HepG2 (cell line): ENCODE results near the gene SHISA9. TPM values are rescaled to one million over a fixed set of nuclear protein-coding genes. Genes with fewer than 3 reads are reported as not detected.

Experiments
- ATAC-seq: fragments of 200-7000 bp; cut with Tn5 transposase; 3 replicates; pipeline ENCODE4 v1.9.1; 2020; ENCODE audit warnings: mild to moderate bottlenecking, moderate library complexity
- BruUV-seq: library from RNA; stranded (reverse); fragments of 400-500 nt; replicated peaks from 2 replicates; lab custom pipeline; 2021; lab: Mats Ljungman, UMichigan
- CTCF ChIA-PET: fragments of 300-600 bp; formaldehyde crosslinking; extraction: SDS; loops from one replicate; lab custom pipeline; 2021; ENCODE audit warnings: low total read pairs, inconsistent platforms, low intra/inter-chr PET ratio; lab: Yijun Ruan, JAX
- POLR2A ChIA-PET: fragments of 350-600 bp; sonication (Branson Sonifier 250); formaldehyde crosslinking; loops from one replicate; lab custom pipeline; 2020; ENCODE audit warnings: antibody characterized with exemption, inconsistent platforms; lab: Yijun Ruan, JAX
- DNase-seq: peaks from one replicate; pipeline ENCODE4 v3.0.0-alpha.2; 2015; ENCODE audit warnings: low spot score
- FAIRE-seq: peaks from 3 replicates; lab custom pipeline; 2011; peaks lifted over from hg19 to GRCh38; lab: Jason Lieb, UNC
- H2AFZ ChIP-seq: one replicate; pipeline ENCODE4 v1.6.1; 2011; ENCODE audit warnings: low read length, inconsistent platforms
- H3K27ac ChIP-seq: fragments of 300-600 bp; 3 replicates; pipeline ENCODE4 v1.8.0; 2011; ENCODE audit warnings: mixed run types, mild to moderate bottlenecking, mixed read lengths, low read length, inconsistent platforms; ENCODE audit not compliant: insufficient read depth; ENCODE audit errors: extremely low read length
- H3K27me3 ChIP-seq, 2 experiments: fragments of 200-600 bp in 1 of 2; 2 replicates in 1 of 2; 3 replicates in 1 of 2; pipeline versions ENCODE4 v1.6.0 to v1.8.0; 2011; ENCODE audit warnings: low read length in 2 of 2, mild to moderate bottlenecking in 2 of 2, moderate library complexity in 2 of 2, inconsistent platforms in 1 of 2; ENCODE audit not compliant: insufficient read depth in 2 of 2, control insufficient read depth in 1 of 2
- H3K36me3 ChIP-seq, 2 experiments: fragments of 200-600 bp in 1 of 2; replicated peaks in 1 of 2; 2 replicates in 1 of 2; 3 replicates in 1 of 2; pipeline versions ENCODE4 v1.5.1 to v1.8.0; 2011; ENCODE audit warnings: low read length in 2 of 2, inconsistent platforms in 1 of 2; ENCODE audit not compliant: insufficient read depth in 2 of 2, control insufficient read depth in 1 of 2
- H3K4me1 ChIP-seq: 2 replicates; pipeline ENCODE4 v1.5.1; 2012; ENCODE audit warnings: low read length, inconsistent platforms; ENCODE audit not compliant: insufficient read depth
- H3K4me2 ChIP-seq: 2 replicates; pipeline ENCODE4 v1.6.0; 2011; ENCODE audit warnings: low read depth, low read length, inconsistent platforms
- H3K4me3 ChIP-seq, 3 experiments: fragments of 200-600 bp in 1 of 3; sonication (generic), shearing (Covaris generic) in 1 of 3; replicated peaks in 1 of 3; 2 replicates each; pipeline ENCODE4 v1.5.1; 2011 to 2016; ENCODE audit warnings: low read length in 3 of 3, inconsistent platforms in 2 of 3, low read depth in 2 of 3, mild to moderate bottlenecking in 2 of 3, control low read depth in 1 of 3, mixed read lengths in 1 of 3; ENCODE audit not compliant: insufficient read depth in 1 of 3
- H3K79me2 ChIP-seq: one replicate; pipeline ENCODE4 v1.6.1; 2011; ENCODE audit warnings: low read length, inconsistent platforms; ENCODE audit not compliant: insufficient read depth
- H3K9ac ChIP-seq: 2 replicates; pipeline ENCODE4 v1.6.0; 2011; ENCODE audit warnings: mild to moderate bottlenecking, low read depth, low read length, inconsistent platforms; ENCODE audit not compliant: insufficient read depth
- H3K9me3 ChIP-seq: 2 replicates; pipeline ENCODE4 v1.5.1; 2012; ENCODE audit warnings: mild to moderate bottlenecking, low read length
- H4K20me1 ChIP-seq: 2 replicates; pipeline ENCODE4 v1.6.0; 2011; ENCODE audit warnings: inconsistent platforms, mild to moderate bottlenecking, low read length, moderate library complexity; ENCODE audit not compliant: insufficient read depth
- FOSL2 ChIP-seq: sonication (generic); formaldehyde crosslinking; IDR thresholded peaks from 2 replicates; pipeline ENCODE4 v1.4.0; 2020; ENCODE audit warnings: missing genetic modification reagents
- FOXO1 ChIP-seq: sonication (generic); formaldehyde crosslinking; IDR thresholded peaks from 2 replicates; pipeline ENCODE4 v1.4.0; 2020; ENCODE audit warnings: missing genetic modification reagents
- FOXP1 ChIP-seq, 2 experiments: fragments of 450-650 bp in 1 of 2; IDR thresholded peaks; 2 replicates each; pipeline ENCODE4 v1.6.1; 2017 to 2018; ENCODE audit warnings: antibody characterized with exemption in 1 of 2
- GTF2F1 ChIP-seq: fragments of 150-350 bp; IDR thresholded peaks from 2 replicates; pipeline ENCODE4 v1.6.1; 2014; ENCODE audit warnings: low read length
- HOXA3 ChIP-seq: sonication (generic); formaldehyde crosslinking; IDR thresholded peaks from 2 replicates; pipeline ENCODE4 v1.5.0; 2020; ENCODE audit warnings: missing genetic modification reagents
- TP53 ChIP-seq: sonication (generic); formaldehyde crosslinking; conservative IDR thresholded peaks from 2 replicates; pipeline ENCODE4 v1.4.0; 2020; ENCODE audit warnings: missing genetic modification reagents
- ZFP37 ChIP-seq: sonication (generic); formaldehyde crosslinking; IDR thresholded peaks from 2 replicates; pipeline ENCODE4 v1.4.0; 2020; ENCODE audit warnings: missing genetic modification reagents, borderline replicate concordance
- ZNF232 ChIP-seq: sonication (generic); formaldehyde crosslinking; IDR thresholded peaks from 2 replicates; pipeline ENCODE4 v1.4.0; 2020; ENCODE audit warnings: missing genetic modification reagents, borderline replicate concordance
- ZNF33A ChIP-seq: sonication (generic); formaldehyde crosslinking; IDR thresholded peaks from 2 replicates; pipeline ENCODE4 v1.5.1; 2020; ENCODE audit warnings: missing genetic modification reagents, mild to moderate bottlenecking, moderate library complexity, borderline replicate concordance
- ZNF44 ChIP-seq: sonication (generic); formaldehyde crosslinking; IDR thresholded peaks from 2 replicates; pipeline ENCODE4 v1.5.1; 2020; ENCODE audit warnings: mild to moderate bottlenecking, missing genetic modification reagents
- ZNF562 ChIP-seq: sonication (generic); formaldehyde crosslinking; IDR thresholded peaks from 2 replicates; pipeline ENCODE4 v1.8.0; 2022; ENCODE audit warnings: missing genetic modification reagents, borderline replicate concordance
- ZNF746 ChIP-seq: sonication (generic); formaldehyde crosslinking; IDR thresholded peaks from 2 replicates; pipeline ENCODE4 v1.8.0; 2022; ENCODE audit warnings: mild to moderate bottlenecking, missing genetic modification reagents
- WGBS: methylation state at CpG from one replicate; pipeline ENCODE4 v1.1.6; 2017; ENCODE audit warnings: low lambda C conversion rate; 5-methylcytosine and 5-hydroxymethylcytosine counted together
- in situ Hi-C: cut with HindIII; loops from 2 replicates; pipeline ENCODE4 v1.10.0; 2017; ENCODE audit warnings: low pct_unique_long_range_greater_than_20kb; ENCODE audit not compliant: extremely low pct_ligation_motif_present
- intact Hi-C: fragments of 100-400 bp; cut with micrococcal nuclease; formaldehyde crosslinking; loops from one replicate; pipeline ENCODE4 v1.10.0; 2022; ENCODE audit not compliant: unreplicated experiment
- polyA plus RNA-seq, 8 experiments: library from polyadenylated mRNA; depleted of rRNA in 3 of 8; stranded (reverse) in 7 of 8; unstranded in 1 of 8; fragments of >200 nt; fragmentation: Illumina TruSeq in 4 of 8; extraction: Trizol in 4 of 8; gene quantifications; 2 replicates each; pipeline versions ENCODE4 v1.2.1 to v1.2.3, GENCODE V29; 2011 to 2016; ENCODE audit warnings: low read depth in 4 of 8, missing spikeins in 1 of 8, mixed read lengths in 1 of 8; ENCODE audit not compliant: insufficient read depth in 1 of 8
- total RNA-seq, 5 experiments: library from RNA; depleted of rRNA; stranded (reverse); fragments of >200 nt; fragmentation: Illumina TruSeq; extraction: Trizol; gene quantifications; 2 replicates each; pipeline ENCODE4 v1.2.3, GENCODE V29; 2016; ENCODE audit warnings: low read depth in 1 of 5
- TF ChIP-seq, protein P1 (sequence below): sonication (generic); formaldehyde crosslinking; IDR thresholded peaks from 2 replicates; pipeline ENCODE4 v1.5.1; 2020; ENCODE audit warnings: mild to moderate bottlenecking, moderate library complexity, missing genetic modification reagents
- TF ChIP-seq, protein P2 (sequence below): sonication (generic); formaldehyde crosslinking; IDR thresholded peaks from 2 replicates; pipeline ENCODE4 v1.8.1; 2023; ENCODE audit warnings: missing genetic modification reagents, inconsistent platforms, borderline replicate concordance

The SHISA9 gene
- total and polyA plus RNA-seq, 2 of the 13 experiments (the other 11 are each of a cell fraction or from before 2014, with no cell fraction given), result 0.01 TPM; not detected in 1

DNA sequence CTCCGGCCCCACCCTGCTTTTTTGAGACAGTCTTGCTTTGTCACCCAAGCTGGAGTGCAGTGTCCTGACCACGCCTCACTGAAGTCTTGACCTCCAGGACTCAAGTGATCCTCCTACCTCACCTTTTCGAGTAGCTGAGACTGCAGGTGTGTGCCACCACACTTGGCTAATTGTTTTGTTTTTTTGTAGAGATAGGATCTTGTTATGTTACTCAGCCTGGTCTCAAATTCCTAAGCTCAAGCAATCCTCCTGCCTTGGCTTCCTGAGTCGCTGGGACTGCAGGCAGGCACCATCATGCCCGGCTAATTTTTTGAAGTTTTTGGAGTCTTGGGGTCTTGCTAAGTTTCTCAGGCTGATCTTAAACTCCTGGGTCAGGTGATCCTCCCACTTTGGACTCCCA, 206.7 kb downstream of the SHISA9 start:
- ChIA-PET CTCF (no interaction called here), POLR2A (no interaction called here)
- intact Hi-C loops (no loop called here), in situ Hi-C loops (no loop called here)
- Histone ChIP-seq H3K36me3 (no peaks in the 10 kb centered on the region), H4K20me1 (no peaks in the 10 kb centered on the region), H3K4me3 (no peak overlapping the region), H2AFZ (no peak overlapping the region), H3K27ac (no peak overlapping the region), H3K4me2 (no peak overlapping the region), H3K4me1 (peaks cover 41% of the 10 kb centered on the region), H3K9ac (no peak overlapping the region), H3K79me2 (no peaks in the 10 kb centered on the region), H3K27me3 (no peaks in the 10 kb centered on the region), H3K9me3 (no peaks in the 10 kb centered on the region)
- BruUV-seq, result no TSS peak
- 87% methylated on average over 5 of the region's 5 CpGs for WGBS
- TF ChIP-seq ZNF746 (CRISPR knock-in tag) (no peak), HOXA3 (CRISPR knock-in tag) (no peak), ZFP37 (CRISPR knock-in tag) (no peak), ZNF33A (CRISPR knock-in tag) (no peak), GTF2F1 (no peak), TP53 (CRISPR knock-in tag) (no peak), ZNF44 (CRISPR knock-in tag) (no peak), ZNF232 (no peak), ZNF562 (no peak), FOSL2 (no peak), FOXP1 (IDR thresholded peaks at IDR 0.05) (no peak), FOXP1 (CRISPR knock-in tag; IDR thresholded peaks at IDR 0.05) (no peak), FOXO1 (CRISPR knock-in tag) (no peak)
- TF ChIP-seq, protein P1, sequence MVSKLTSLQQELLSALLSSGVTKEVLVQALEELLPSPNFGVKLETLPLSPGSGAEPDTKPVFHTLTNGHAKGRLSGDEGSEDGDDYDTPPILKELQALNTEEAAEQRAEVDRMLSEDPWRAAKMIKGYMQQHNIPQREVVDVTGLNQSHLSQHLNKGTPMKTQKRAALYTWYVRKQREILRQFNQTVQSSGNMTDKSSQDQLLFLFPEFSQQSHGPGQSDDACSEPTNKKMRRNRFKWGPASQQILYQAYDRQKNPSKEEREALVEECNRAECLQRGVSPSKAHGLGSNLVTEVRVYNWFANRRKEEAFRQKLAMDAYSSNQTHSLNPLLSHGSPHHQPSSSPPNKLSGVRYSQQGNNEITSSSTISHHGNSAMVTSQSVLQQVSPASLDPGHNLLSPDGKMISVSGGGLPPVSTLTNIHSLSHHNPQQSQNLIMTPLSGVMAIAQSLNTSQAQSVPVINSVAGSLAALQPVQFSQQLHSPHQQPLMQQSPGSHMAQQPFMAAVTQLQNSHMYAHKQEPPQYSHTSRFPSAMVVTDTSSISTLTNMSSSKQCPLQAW (CRISPR knock-in tag), result no peak
- TF ChIP-seq, protein P2, sequence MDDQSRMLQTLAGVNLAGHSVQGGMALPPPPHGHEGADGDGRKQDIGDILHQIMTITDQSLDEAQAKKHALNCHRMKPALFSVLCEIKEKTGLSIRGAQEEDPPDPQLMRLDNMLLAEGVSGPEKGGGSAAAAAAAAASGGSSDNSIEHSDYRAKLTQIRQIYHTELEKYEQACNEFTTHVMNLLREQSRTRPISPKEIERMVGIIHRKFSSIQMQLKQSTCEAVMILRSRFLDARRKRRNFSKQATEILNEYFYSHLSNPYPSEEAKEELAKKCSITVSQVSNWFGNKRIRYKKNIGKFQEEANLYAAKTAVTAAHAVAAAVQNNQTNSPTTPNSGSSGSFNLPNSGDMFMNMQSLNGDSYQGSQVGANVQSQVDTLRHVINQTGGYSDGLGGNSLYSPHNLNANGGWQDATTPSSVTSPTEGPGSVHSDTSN (CRISPR knock-in tag), result no peak
- no peak for DNase-seq
- no peak for ATAC-seq
- FAIRE-seq, result peak; percentile 8
